DND-41 (cell line): ENCODE measurements around the gene GINM1.

Experiments
- ATAC-seq: fragments of 200-7000 bp; cut with Tn5 transposase; 3 replicates; pipeline ENCODE4 v1.9.1; 2021; ENCODE audit warnings: low read depth; ENCODE audit not compliant: insufficient read depth
- DNase-seq: peaks from one replicate; pipeline ENCODE4 v3.0.0-alpha.2; 2020
- H2AFZ ChIP-seq: 2 replicates; pipeline ENCODE4 v1.6.0; 2012; ENCODE audit warnings: low read depth, low read length
- H3K27ac ChIP-seq: 2 replicates; pipeline ENCODE4 v1.5.1; 2012; ENCODE audit warnings: low read length, inconsistent platforms
- H3K27me3 ChIP-seq: fragments of 200-600 bp; sonication (generic); 2 replicates; pipeline ENCODE4 v1.6.0; 2012; ENCODE audit warnings: low read length, mild to moderate bottlenecking, inconsistent platforms; ENCODE audit not compliant: insufficient read depth, poor library complexity
- H3K36me3 ChIP-seq: 2 replicates; pipeline ENCODE4 v1.5.1; 2012; ENCODE audit warnings: low read length, inconsistent platforms; ENCODE audit not compliant: insufficient read depth
- H3K4me1 ChIP-seq: 2 replicates; pipeline ENCODE4 v1.5.1; 2012; ENCODE audit warnings: mild to moderate bottlenecking, low read length; ENCODE audit not compliant: insufficient read depth
- H3K4me2 ChIP-seq: 2 replicates; pipeline ENCODE4 v1.6.0; 2012; ENCODE audit warnings: mild to moderate bottlenecking, moderate library complexity, low read length, inconsistent platforms; ENCODE audit not compliant: insufficient read depth
- H3K4me3 ChIP-seq, 2 experiments: fragments of 200-600 bp in 1 of 2; shearing (Covaris generic) in 1 of 2; 2 replicates each; pipeline ENCODE4 v1.5.1; 2012 to 2016; ENCODE audit warnings: inconsistent platforms in 2 of 2, low read length in 2 of 2, mild to moderate bottlenecking in 2 of 2, low read depth in 1 of 2, moderate library complexity in 1 of 2
- H3K79me2 ChIP-seq: 2 replicates; pipeline ENCODE4 v1.6.0; 2012; ENCODE audit warnings: low read length, inconsistent platforms; ENCODE audit not compliant: insufficient read depth
- H3K9ac ChIP-seq: 2 replicates; pipeline ENCODE4 v1.6.0; 2012; ENCODE audit warnings: low read depth, mild to moderate bottlenecking, inconsistent platforms, low read length, moderate library complexity
- H3K9me3 ChIP-seq: 2 replicates; pipeline ENCODE4 v1.5.1; 2012; ENCODE audit warnings: low read length, moderate library complexity, mild to moderate bottlenecking, inconsistent platforms; ENCODE audit not compliant: insufficient read depth, severe bottlenecking
- H4K20me1 ChIP-seq: 2 replicates; pipeline ENCODE4 v1.6.0; 2012; ENCODE audit warnings: low read length; ENCODE audit not compliant: insufficient read depth
- EZH2 ChIP-seq: IDR thresholded peaks from 3 replicates; pipeline ENCODE4 v1.6.1; 2012; ENCODE audit warnings: borderline replicate concordance, low read depth, mild to moderate bottlenecking, moderate library complexity, low read length, inconsistent platforms; ENCODE audit not compliant: severe bottlenecking
- TF ChIP-seq, protein P1 (sequence below): IDR thresholded peaks from 2 replicates; pipeline ENCODE4 v1.5.1; 2012; ENCODE audit warnings: borderline replicate concordance, low read length, moderate library complexity, mild to moderate bottlenecking; ENCODE audit not compliant: poor library complexity, severe bottlenecking; ENCODE audit errors: extremely low read depth

GINM1 gene

DNA sequence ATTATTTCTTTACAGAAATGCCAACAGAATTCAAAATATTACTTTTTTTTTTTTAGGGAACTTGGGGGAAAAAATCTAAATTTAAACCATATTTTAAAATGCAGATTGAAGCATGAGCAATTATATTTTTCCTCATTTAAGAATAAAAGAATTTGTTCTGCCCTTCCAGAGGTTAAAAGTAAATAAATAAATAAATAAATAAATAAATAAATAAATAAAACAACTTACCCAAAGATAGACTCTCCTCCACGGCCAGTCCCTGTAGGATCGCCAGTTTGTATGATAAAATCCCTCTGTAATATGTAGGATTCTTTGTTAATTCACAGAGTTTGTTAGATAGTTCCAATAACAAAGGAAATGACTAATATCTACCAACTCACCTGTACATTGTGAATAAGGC lies 25.0 kb upstream of the GINM1 start:
- H3K4me2 ChIP-seq: no peak overlapping the region
- no peak overlapping the region for H2AFZ ChIP-seq
- TF ChIP-seq, protein P1, sequence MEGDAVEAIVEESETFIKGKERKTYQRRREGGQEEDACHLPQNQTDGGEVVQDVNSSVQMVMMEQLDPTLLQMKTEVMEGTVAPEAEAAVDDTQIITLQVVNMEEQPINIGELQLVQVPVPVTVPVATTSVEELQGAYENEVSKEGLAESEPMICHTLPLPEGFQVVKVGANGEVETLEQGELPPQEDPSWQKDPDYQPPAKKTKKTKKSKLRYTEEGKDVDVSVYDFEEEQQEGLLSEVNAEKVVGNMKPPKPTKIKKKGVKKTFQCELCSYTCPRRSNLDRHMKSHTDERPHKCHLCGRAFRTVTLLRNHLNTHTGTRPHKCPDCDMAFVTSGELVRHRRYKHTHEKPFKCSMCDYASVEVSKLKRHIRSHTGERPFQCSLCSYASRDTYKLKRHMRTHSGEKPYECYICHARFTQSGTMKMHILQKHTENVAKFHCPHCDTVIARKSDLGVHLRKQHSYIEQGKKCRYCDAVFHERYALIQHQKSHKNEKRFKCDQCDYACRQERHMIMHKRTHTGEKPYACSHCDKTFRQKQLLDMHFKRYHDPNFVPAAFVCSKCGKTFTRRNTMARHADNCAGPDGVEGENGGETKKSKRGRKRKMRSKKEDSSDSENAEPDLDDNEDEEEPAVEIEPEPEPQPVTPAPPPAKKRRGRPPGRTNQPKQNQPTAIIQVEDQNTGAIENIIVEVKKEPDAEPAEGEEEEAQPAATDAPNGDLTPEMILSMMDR: no peak
- no peak for TF ChIP-seq EZH2
- H3K4me1 ChIP-seq: peaks cover 27% of the 10 kb centered on the region
- H4K20me1 ChIP-seq: peaks cover 6% of the 10 kb centered on the region
- H3K9ac ChIP-seq: no peak overlapping the region
- ATAC-seq (no peak), DNase-seq (no peak)
- no peak overlapping the region for H3K27ac ChIP-seq
- no peaks in the 10 kb centered on the region for H3K27me3 ChIP-seq
- H3K9me3 ChIP-seq: no peaks in the 10 kb centered on the region
- H3K79me2 ChIP-seq: peaks cover 59% of the 10 kb centered on the region
- H3K4me3 ChIP-seq: no peak overlapping the region
- H3K36me3 ChIP-seq: peaks cover 34% of the 10 kb centered on the region

DNA sequence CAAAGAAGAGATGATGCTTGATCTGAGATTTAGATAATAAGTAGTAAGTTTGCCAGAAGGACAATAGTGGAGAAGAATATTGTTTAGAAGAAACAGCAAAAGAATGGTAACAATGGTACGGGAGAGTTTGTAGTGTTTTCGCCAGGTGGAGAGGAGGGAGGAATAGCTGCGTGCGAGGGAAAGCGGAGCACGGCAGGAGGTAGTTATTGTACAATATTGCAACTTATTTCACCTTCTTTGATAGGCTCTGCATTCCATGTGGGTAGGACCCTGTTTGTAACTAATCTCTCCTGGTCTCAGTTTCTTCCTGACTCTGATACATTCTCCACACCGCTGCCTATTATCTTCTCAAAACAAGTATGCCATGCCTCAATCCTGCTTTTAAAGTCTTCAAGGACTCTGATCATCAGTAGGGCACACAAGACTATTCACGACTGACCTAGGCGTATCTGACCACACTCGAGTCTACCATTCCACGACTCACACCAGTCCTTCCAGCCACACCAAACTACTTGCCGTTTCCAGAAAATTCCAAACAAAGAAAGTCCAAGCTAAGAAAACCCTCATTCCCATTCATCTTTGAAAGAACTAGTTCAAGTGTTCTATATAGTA lies 21.4 kb upstream of the GINM1 start:
- Histone ChIP-seq H3K27ac (peak overlapping the region; percentile 86), H3K4me1 (peaks cover 39% of the 10 kb centered on the region), H3K4me2 (peak overlapping the region; percentile 97), H2AFZ (peak overlapping the region; percentile 96; the same call in 1 of the 2 replicates), H3K36me3 (peaks cover 10% of the 10 kb centered on the region), H3K9me3 (no peaks in the 10 kb centered on the region), H4K20me1 (peaks cover 6% of the 10 kb centered on the region), H3K79me2 (peaks cover 51% of the 10 kb centered on the region), H3K27me3 (no peaks in the 10 kb centered on the region), H3K9ac (peak overlapping the region; percentile 82), H3K4me3 (peak overlapping the region; percentile 89)
- DNase-seq (no peak), ATAC-seq (no peak)
- TF ChIP-seq, protein P1: no peak
- TF ChIP-seq EZH2: no peak

DNA sequence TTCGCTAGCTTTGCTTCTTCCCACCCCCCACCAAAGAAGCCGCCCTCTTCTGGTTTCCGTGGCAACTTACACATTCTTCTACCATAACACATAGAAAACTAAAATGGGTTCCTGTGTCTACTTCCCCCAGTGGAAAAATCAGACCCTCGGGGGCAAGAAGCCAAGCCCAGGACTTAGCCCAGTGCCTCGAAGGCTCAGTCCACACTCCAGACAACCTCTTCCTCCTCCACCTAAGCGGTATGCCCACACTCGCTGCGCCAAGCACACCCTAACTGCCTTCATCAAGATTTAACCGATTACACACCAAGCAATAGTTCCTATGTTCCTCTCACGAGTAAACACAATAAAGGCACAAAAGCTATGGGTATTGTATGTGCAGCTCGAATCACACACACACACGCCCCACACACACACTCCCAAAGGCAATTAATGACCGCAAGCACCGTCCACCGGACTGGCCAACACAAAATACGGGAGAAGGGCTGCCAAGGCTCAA lies 20.9 kb upstream of the GINM1 start:
- H3K27ac ChIP-seq: peak overlapping the region; percentile 86
- ATAC-seq: peak; percentile 51
- peak; percentile 67 for DNase-seq

More for the DNA sequence above, 20.9 kb upstream of the GINM1 start:
- H3K27me3 ChIP-seq: no peaks in the 10 kb centered on the region
- H2AFZ ChIP-seq: peak overlapping the region; percentile 96
- H3K4me2 ChIP-seq: peak overlapping the region; percentile 97
- peak overlapping the region; percentile 82 for H3K9ac ChIP-seq
- no peak for TF ChIP-seq EZH2
- TF ChIP-seq, protein P1: peak; percentile 50
- peak overlapping the region; percentile 89 for H3K4me3 ChIP-seq
- peaks cover 39% of the 10 kb centered on the region for H3K4me1 ChIP-seq
- H3K36me3 ChIP-seq: peaks cover 6% of the 10 kb centered on the region
- no peaks in the 10 kb centered on the region for H3K9me3 ChIP-seq
- peaks cover 51% of the 10 kb centered on the region for H3K79me2 ChIP-seq
- peaks cover 6% of the 10 kb centered on the region for H4K20me1 ChIP-seq
